Endothelial cell of hepatic sinusoid (primary cell): ENCODE data around the gene ATR.
"Not testable (repeated sequence)": the region's sequence is repeated elsewhere in the genome, so short reads cannot be mapped to it uniquely, and the experiment has no call there.

Experiments
- in situ Hi-C: cut with HindIII; loops from 2 replicates; pipeline ENCODE4 v1.10.0; 2017; ENCODE audit warnings: low sequenced_read_pairs

ATR gene

GRCh38 chr3:142459929-142460328, 118.6 kb downstream of the ATR start:
- in situ Hi-C loops, result no loop called here

- in situ Hi-C loops, result no loop called here
Measured at GRCh38 chr3:142459096-142459495, 119.4 kb downstream of the ATR start.

GRCh38 chr3:142450881-142451280, 127.7 kb downstream of the ATR start:
- in situ Hi-C loops, result no loop called here

- in situ Hi-C loops, result no loop called here
Measured at GRCh38 chr3:142450189-142450588, 128.3 kb downstream of the ATR start.

- in situ Hi-C loops, result no loop called here
Measured at GRCh38 chr3:142447852-142448823, 130.4 kb downstream of the ATR start, which contains the start of gene XRN1. TSS of gene XRN1 (minus strand) at chr3:142448037. CDS start at chr3:142447944, 93 bp downstream.

GRCh38 chr3:142447301-142447851, 131.2 kb downstream of the ATR start:
- in situ Hi-C loops, result no loop called here

- in situ Hi-C loops, result no loop called here
Measured at GRCh38 chr3:142445816-142446254, 132.7 kb downstream of the ATR start.

- in situ Hi-C loops, result no loop called here
Measured at GRCh38 chr3:142444343-142444742, 134.2 kb downstream of the ATR start.

- in situ Hi-C loops, result not testable (repeated sequence)
Measured at GRCh38 chr3:142443060-142443459, 135.5 kb downstream of the ATR start.

- in situ Hi-C loops, result not testable (repeated sequence)
Measured at GRCh38 chr3:142439499-142440220, 138.9 kb downstream of the ATR start.

GRCh38 chr3:142438096-142438495, 140.4 kb downstream of the ATR start:
- in situ Hi-C loops, result not testable (repeated sequence)

- in situ Hi-C loops, result no loop called here
Measured at GRCh38 chr3:142436951-142437585, 141.5 kb downstream of the ATR start.

- in situ Hi-C loops, result no loop called here
Measured at GRCh38 chr3:142434503-142434902, 144.0 kb downstream of the ATR start.

GRCh38 chr3:142433110-142433509, 145.4 kb downstream of the ATR start:
- in situ Hi-C loops, result no loop called here

- in situ Hi-C loops, result no loop called here
Measured at GRCh38 chr3:142429582-142429981, 149.0 kb downstream of the ATR start.

- in situ Hi-C loops, result no loop called here
Measured at GRCh38 chr3:142424754-142425153, 153.8 kb downstream of the ATR start.

- in situ Hi-C loops, result no loop called here
Measured at GRCh38 chr3:142418926-142419592, 159.5 kb downstream of the ATR start.

GRCh38 chr3:142417302-142417701, 161.2 kb downstream of the ATR start:
- in situ Hi-C loops, result no loop called here

- in situ Hi-C loops, result not testable (repeated sequence)
Measured at GRCh38 chr3:142400537-142400936, 178.0 kb downstream of the ATR start.
